Pons (tissue), 1 donor: Measurements from ENCODE around the gene SLC6A6.

Source experiments
- DNase-seq: peaks from one replicate; pipeline ENCODE4 v3.0.0-alpha.2; 2016; ENCODE audit warnings: low spot score

The SLC6A6 gene

DNA sequence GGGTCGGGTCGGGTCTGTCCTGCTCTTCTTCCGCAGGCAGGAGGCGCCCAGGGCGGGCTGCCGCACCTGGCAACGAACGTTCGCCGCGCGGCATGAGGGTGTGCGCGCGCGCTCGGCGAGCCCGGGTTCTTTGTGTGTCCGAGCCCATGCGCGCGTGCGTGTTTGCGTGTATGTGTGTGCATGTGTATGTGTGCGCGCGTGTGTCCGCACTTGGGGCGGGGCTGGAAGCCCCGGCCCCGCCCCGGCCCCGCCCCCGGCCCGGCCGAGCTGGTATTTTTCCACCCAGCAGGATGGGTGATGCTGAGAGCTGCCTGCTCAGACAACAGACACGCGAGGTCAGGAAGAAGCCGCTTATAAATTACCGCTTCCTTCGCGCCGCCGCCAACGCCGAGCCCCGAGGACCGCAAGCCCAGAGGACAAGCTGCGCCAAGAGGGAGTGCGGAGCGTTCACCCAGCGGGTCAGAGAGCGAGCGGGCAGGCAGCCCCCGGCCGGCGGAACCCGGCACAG, at the start of gene SLC6A6:
Gene SLC6A6, plus strand, starts transcription at position 303 of the 508 bp plus-strand sequence. CDS start 41,029 bp downstream, outside the sequence.
- peak; percentile 91 for DNase-seq

DNA sequence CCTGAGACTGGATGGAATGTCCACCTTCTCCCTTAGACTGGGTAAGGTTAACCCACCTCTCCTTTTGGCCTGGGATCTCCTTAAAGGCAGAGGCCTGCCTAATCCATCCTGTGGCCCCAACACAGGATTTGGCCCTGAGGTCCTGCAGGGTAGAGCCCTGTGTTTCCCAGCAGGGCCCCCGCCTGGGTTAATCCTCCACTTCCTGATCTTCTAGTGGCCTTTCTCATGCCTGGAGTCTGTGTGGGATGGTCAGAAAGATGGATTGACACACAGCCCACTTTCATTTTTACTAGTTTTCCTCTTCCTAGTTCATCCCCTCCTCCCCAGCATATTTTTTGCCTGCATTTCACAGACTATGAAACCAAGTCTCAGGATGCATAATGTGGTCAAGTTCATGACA, 48.9 kb upstream of the SLC6A6 start:
- DNase-seq, result no peak

DNA sequence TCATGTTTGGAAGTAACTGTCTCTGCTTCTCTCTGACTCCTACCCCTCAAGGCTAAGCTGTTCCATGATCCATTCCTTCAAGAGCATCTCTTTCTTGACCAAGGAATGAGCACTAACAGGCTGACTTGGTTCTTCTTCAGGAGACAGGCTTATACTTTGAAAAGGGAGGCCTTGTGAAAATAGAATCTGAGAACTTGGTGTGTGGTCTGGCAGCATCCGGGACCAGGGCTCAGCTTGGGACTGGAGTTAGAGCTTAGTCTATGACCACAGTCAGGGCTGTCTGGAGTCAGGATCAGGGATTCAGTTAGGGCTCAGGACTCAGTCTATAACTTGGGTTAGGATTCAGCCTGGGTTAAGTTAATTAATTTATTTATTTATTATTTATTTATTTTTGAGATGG, 44.9 kb upstream of the SLC6A6 start:
- no peak for DNase-seq

DNA sequence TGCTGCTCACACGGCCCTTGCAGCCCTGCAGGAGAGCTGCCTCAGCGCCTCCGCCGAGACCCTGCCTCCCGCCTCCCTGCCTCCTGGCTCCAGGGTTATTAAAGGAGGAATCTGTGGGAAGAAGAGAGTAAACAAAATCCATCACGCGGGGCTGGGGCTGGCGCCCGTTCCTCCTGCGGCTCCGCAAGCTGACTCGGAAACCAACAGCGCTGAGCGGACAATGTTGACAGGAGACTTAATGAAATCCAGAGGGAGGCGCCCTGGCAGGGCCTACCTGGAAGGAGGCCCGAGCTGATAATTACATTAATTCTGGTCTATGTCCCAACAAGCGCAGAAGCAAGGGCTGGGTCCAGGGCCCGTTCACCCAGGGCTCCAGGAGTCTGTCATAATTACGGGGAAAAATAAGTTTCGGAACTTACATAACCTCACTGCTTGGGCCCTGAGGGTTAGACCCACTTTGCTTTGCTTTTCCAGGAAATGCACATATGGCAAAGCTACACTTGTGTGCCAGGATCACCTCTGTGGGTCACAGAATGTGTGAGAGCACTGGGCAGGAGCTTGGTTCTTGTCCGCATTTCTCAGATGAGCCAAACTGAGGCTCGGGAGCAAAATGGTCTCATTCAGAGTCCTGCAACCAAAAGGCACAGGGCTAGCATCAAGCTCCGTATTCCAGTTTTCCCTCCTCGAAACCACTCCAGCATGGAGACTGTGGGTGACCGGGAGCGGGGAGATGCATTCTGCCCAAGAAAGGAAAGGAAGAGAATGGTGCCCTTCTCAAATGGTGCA, 43.8 kb upstream of the SLC6A6 start:
- no peak for DNase-seq

DNA sequence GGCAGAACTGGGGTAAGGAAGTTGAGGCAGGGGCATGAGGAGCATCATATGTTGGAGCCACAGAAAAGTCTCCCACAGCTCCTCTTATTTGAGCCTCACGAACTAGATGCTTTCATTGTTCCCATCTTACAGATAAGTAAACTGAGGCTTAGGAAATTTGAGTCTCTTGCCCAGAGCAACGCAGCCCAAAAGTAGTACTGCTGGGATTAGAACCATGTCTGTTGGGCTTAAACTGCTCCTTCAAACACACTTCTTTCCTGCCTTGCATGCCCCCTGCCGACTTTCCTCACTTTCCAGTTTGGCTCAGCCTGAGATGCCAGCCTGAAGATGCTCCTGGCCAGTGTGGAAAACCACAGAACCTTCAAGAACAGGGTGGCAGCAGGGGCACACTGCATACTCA, 43.1 kb upstream of the SLC6A6 start:
- DNase-seq, result no peak

DNA sequence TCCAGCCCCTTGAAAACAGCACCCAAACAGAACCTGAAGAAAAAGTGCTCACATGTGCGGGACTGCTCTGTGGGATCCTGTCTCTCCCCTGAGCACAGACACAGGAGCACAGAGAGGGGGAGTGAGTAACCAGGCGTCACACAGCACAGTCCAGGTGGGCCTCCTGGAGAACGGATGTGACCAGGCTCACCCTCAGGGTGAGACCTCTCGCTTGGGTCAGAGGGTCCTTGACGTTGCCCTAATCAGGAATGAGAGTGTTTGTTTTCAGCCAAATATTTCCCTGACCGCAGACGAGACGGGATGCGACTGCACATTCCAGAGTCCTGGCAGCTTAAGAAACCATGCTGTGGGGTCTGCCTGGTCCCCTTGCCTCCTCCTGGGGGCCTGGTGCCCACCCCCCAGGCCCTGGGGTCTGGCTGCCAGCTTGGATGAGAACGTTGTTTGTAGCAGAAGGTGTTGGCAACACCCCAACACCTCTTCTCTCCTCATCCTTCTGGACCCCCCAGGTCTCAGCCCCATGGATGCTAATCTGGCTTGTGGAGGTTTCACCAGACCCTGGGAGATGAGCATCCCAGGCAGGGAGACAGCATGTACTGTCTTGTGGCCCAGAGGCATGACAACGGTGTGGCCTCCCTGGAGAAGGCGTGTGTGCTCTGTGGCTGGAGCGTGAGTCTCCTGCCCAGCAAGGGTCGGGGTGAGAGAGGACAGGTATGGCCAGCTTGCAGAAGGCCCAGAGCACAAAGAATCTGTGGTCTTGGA, 42.1 kb upstream of the SLC6A6 start:
- DNase-seq, result no peak

DNA sequence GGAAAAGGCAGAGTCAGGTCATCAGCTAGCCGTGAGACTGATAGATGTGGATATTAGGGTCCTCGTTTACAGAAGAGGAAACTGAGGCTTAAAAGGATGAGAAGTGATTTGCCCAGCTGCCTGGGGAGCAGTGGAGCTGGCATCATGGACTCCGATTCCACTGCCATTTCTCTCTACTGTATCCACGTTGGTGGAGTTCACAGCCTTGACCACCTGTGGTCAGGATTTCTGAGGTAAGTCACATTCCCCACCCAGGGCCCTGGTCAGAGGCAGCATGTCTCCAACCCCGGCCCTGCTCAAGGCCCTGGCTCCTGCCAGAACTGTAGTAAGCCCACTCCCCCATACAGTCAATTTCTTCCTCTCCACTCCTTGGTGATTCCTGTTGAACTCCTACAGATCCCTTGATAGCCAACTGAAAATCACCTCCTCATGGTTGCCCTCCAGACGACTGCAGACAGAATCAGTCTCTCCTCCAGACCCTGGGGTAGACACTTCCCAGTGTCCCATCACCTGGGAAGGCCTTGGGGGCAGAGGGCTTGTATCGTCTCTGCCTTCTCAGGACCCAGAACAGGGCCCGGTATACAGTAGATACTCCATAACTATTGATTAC, 41.2 kb upstream of the SLC6A6 start:
- no peak for DNase-seq

DNA sequence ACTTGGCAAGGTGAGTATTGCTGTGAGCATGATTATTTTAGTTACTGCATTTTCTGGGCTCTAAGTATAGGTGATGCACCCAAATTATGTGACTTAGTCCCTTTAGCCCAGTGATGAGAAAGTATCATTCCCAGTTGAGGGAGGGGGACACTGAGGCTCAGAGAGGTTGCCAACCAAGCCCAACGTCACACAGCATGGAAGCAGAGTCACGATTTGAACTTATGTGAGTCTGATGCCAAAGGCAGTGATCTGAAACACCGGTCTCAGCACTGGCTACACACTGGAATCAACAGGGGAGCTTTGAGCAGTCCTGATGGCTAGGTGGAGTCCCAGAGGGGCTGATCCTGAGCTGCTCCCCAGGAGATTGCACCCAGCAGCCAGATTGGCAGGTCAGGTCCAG, 39.5 kb upstream of the SLC6A6 start:
- no peak for DNase-seq

DNA sequence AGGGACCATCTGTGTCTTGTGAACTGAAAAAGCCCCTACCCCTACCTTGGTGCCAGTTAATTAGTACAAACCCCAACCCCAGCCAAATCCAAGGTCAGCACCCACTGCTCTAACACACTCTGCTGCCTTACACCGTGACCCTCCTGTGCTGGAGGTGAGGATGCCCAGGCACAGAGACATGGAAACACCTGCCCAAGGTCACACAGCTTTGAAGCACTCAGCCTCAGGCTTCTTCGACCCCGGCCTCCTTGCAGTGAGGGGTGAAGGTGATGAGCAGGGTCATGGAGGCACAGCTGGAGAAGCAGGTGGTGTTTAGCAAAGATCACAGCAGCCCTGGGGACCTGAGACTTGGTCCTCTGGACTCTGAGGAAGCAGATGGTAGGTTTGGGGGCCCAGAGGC, 39.0 kb upstream of the SLC6A6 start:
- no peak for DNase-seq

DNA sequence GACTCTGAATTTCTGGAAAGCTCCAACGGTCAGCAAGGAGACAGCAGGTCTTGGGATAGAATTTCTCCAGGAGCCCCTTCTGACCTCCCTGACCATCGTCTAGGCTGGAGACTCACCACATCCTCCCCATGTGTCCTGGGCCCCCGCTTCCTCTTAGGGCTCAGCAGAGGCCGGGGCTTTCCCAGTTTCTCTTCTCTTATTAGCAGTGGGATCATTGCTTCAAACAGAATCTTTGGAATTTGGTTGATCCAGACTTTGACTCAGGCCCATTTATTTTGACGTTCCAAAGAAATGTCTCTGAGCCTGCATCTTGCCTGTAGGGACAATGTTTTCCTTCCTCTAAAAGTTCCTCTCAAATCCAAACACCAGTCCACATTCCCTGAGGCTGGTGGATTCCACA, 38.4 kb upstream of the SLC6A6 start:
- peak; percentile 17 for DNase-seq

DNA sequence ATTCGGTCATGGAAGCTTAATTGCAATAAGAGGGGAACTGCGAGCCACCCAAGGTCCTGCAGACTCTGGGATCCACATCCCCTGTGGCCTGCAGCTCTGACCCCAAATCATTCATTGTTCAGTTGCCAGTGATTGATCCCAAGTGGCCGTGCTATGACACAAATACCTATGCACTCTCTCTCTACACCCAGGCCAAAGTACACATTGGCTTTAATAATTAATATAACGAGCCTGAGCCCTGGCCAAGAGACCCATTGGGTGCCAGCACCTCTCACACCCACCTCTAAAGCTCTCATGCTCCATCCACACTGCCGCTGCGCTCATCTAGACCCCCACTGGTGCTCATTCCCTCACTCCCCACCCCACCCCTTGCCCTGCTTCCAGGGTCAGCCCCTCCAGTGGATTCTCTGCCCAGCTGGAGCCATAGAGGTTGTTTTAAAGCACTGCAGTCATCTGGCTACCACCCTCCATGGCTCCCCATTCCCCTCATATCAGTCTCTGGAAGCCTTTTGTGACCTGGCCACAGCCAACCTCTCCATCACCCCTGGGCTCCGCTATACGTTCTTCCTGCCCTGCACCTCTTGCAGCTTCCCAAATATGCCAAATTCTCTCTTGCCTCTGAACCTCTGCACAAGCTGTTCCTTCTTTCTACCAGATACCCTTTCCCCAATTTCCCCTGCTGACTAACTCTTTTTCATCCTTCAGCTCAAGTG, 37.7 kb upstream of the SLC6A6 start:
- DNase-seq, result no peak

DNA sequence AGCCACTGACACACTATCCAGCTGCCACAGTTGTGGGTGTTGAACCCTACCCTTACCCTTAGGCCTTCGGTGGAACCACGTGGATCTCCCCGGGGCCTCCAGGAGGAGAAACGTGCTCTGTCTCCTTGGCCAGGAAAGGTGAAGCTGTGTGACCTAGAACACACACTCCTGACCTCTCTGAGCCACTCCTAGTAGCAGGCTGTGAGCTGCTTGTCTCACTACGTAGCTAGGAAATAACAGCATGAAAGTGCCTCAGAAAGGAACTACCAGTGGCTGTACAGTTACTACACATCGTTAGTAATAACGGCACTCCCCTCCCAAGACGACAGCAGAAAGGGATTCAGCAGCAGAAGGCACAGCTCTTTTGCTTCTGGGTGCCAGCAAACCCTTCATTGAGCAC, 36.2 kb upstream of the SLC6A6 start:
- DNase-seq, result no peak

DNA sequence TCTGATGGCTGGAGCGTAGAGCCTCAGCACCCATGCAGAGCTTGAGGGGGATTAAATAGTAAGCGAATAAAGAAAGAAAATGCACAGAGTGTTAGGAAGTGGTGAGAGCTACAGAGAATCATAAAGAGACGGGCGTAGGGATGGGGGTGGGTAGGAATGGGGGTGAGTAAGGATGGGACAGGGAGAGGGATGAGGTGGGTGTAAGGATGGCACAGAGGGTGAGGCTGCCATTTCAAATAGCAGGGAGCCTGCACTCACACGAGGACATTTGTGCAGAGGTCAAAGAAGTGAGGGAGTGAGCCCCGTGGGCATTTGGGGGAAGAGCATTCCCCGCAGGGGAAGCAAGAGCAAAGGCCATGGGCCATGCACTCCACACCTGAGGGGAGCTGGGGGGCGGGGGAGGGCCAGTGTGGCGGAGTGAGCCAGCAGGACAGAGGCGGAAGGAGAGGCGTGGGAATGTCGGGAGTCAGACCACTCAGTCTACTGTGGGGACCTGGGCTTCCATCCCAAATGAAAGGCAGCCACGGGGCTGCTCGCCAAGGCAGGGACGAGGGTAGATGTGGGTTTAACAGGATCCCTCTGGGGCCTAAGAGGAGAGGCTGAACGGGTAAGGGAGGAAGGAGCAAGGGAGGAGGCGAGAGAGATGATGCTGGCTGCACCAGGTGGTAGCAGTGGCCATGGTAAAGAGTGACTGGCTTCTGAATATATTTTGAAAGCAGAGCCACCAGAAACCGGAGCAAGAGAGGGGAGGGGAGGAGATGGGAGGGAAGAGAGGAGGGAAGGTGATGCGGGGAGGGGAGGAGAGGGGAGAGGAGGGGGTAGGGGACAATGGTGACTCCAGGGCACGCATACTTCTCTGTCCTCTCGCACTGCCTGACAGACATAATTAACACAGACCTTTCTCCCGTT, 35.2 kb upstream of the SLC6A6 start:
- no peak for DNase-seq

DNA sequence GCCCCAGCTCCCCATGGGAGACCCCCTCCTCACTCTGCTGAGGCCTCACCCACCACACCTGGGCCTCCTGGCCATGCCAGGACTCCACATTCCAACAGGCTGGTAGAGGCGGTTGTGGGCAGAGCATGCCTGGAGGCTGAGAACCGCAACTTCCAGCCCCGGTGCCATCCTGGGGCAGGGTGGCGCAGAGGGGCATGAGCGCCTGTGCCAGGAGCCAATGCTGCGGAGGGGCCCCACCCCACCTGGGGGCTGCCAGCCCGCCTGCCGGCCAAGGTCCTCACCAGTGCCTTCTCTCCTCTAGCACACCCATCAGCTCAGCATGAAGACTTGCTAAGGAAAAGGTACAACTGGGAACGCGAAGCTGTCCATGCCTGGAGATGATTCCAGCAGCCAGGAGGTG, 34.3 kb upstream of the SLC6A6 start:
- no peak for DNase-seq

DNA sequence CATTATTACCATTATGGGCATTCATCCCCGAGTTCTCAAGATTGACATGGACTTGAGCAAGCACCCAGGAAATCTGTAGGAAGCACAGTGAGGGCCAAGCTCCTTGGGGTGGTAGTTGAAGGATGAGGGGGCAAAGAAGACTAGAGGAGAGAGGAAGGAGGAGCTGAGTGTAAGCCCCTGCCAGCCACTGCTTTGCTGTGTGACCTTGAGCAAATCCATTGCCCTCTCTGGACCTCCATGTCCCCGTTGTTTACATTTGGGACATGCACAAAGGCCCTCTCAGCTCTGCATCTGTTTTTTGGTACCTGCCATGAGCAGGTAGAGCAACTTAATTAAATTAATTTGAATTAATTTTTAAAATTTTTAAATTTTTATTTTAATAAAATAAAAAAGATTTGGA, 33.5 kb upstream of the SLC6A6 start:
- no peak for DNase-seq

DNA sequence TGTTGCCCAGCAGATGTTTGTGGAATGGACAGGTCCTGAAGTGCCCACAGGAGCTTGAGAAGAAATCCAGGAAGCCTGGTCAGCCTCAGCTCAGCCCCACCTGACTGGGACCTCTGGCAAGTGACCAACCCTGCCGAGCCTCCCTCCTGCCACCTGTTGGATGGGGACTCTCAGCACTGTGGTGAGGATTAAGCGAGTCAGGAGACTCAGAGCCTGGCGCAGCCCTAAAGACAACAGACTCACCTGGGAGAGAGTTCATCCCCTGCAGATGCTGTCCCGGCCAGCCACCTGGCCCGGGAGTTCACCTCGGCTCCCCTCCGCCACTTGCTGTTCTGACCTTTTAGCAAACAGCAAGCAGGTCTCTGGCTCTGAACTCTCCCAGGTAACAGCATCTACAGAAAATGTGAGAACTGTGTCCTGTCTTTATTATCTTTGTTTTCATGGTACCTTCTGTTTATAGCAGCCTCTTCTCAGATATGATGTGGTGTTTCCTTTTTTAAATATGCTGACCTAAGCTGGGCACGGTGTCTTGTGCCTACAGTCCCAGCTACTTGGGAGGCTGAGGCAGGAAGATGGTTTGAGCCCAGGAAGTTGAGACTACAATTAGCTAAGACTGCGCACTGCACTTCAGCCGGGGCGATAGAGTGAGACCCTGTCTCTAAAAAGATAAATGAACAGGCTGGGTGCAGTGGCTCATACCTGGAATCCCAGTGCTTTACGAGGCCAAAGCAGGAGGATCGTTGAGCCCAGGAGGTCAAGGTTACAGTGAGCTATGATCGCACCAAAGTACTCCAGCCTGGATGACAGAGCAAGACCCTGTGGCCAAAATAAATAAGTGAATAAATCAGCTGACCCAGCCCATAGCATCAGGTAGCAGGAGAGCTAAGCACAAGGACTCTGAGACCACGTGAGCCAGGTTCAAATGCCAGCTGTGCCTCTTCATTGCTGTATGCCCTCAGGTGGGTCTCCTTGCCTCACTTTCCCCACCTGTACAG, 32.4 kb upstream of the SLC6A6 start:
- no peak for DNase-seq

DNA sequence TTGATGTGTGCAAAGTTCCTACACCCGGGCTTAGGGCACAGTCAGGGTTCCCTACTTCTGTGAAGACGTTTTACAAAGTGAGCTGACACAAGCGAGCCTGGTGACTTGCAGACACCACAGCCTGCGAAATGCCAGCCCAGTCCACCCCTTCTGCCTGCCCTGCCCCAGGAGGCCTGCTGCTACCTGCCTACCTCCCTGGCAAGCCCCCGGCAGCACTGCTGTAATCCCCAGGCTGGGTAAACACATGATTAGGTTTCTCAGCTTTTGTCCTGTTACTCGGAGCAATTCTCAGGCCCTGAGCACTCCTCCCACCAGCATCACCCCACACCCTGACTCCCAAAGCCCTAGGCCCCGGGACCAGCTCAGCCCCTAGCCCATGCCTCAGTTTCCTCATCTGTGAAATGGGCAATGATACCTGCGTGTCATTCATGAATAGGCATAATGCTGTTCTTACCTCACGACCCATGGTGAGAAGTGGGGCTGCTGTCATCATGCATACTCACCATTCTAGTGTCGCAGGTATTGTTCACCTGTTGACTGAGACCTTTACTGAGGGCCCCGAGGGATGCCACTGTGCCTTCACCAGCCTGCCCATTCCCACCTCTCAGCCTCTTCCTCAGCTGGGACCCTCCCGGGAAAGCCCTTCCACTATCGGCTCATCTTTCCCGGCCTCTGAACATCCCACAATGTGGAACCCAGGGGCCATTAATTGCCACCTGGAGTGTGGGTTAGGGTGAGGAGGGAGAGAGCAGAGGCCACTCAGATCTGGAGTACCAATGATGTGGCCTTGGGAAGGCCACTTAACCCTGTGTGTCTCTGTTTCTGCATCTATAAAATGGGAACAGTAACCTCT, 31.5 kb upstream of the SLC6A6 start:
- DNase-seq, result no peak

DNA sequence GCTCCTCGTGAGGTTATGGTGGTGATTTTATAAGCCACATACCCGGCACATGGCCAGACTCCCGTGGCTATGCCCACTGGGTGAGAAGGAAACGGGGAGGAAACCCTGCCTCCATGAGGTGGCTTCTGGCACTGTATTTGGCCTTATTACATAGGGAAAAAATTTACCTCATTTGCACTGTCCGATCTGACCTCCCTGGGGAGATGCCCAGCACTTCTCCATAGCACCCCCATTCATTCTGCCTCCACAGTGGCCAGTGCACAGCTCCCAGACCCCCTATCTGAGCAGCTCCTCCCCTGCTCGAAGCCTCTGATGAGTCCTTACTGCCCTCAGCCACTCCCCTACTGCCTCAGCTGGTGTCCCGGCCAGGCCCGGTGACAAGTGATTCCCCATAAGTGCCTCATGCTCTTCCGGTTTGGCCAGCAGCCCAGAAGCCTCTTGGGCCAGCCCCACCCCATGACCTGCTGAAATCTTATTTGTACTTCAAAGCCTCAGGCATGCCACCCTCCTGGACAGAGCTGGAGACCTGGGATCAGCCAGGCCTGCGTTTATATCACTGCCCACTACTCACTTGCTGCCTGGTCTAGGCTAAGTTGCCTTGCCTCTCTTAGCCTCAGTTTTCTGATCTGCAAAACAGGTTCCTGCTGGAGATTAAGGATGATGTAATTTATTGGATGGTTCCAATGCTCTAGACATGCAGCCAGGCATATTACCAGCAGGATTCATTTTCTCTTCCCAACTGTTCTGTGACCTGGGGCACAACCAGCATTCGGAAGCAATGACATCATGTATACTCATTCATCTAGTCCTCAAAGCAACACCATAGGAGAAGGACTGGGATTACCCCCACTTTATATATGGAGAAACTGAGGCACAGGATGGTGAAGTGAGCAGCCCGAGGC, 30.6 kb upstream of the SLC6A6 start:
- DNase-seq, result peak; percentile 11
